Nephron progenitor cell (in vitro differentiated cells): ENCODE results near the gene SERPINB3.

Experiments
- DNase-seq: peaks from one replicate; pipeline ENCODE4 v3.0.0; 2021
- H3K27ac Mint-ChIP-seq: 2 replicates; pipeline ENCODE4 v1.8.0; 2021; ENCODE audit warnings: mild to moderate bottlenecking, moderate library complexity, mixed read lengths
- H3K27me3 Mint-ChIP-seq: 2 replicates; pipeline ENCODE4 v1.8.0; 2021; ENCODE audit warnings: mild to moderate bottlenecking, low read depth, mixed read lengths; ENCODE audit not compliant: poor library complexity
- H3K36me3 Mint-ChIP-seq: 2 replicates; pipeline ENCODE4 v1.8.0; 2021; ENCODE audit warnings: low read depth, mixed read lengths
- H3K4me1 Mint-ChIP-seq: 2 replicates; pipeline ENCODE4 v1.8.0; 2021; ENCODE audit warnings: mixed read lengths
- H3K4me3 Mint-ChIP-seq: 2 replicates; pipeline ENCODE4 v1.8.0; 2021; ENCODE audit warnings: mild to moderate bottlenecking, moderate library complexity, mixed read lengths
- H3K9me3 Mint-ChIP-seq: 2 replicates; pipeline ENCODE4 v1.8.0; 2021; ENCODE audit warnings: mild to moderate bottlenecking, moderate library complexity, mixed read lengths
- CTCF ChIP-seq: fragments of 200-600 bp; sonication (generic); IDR thresholded peaks from 2 replicates; pipeline ENCODE4 v1.5.0; 2021; ENCODE audit warnings: antibody characterized with exemption

The SERPINB3 gene

GRCh38 chr18:63637703-63638102, 24.0 kb downstream of the SERPINB3 start:
- DNase-seq: no peak
- TF ChIP-seq CTCF: no peak
- Mint-ChIP-seq H3K9me3 (no peaks in the 10 kb centered on the region), H3K4me3 (no peak overlapping the region), H3K27me3 (peaks cover 4% of the 10 kb centered on the region), H3K27ac (no peak overlapping the region), H3K36me3 (no peaks in the 10 kb centered on the region), H3K4me1 (peaks cover 6% of the 10 kb centered on the region)

- no peak overlapping the region for H3K4me3 Mint-ChIP-seq
- H3K27me3 Mint-ChIP-seq: no peaks in the 10 kb centered on the region
- peaks cover 6% of the 10 kb centered on the region for H3K36me3 Mint-ChIP-seq
- no peak for TF ChIP-seq CTCF
- H3K4me1 Mint-ChIP-seq: no peaks in the 10 kb centered on the region
- no peak for DNase-seq
- H3K27ac Mint-ChIP-seq: no peak overlapping the region
- H3K9me3 Mint-ChIP-seq: peaks cover 60% of the 10 kb centered on the region
Observed at GRCh38 chr18:63627819-63628218, 33.9 kb downstream of the SERPINB3 start.

GRCh38 chr18:63626431-63626830, 35.3 kb downstream of the SERPINB3 start:
- Mint-ChIP-seq H3K9me3 (peaks cover 62% of the 10 kb centered on the region), H3K36me3 (peaks cover 6% of the 10 kb centered on the region), H3K27ac (no peak overlapping the region), H3K27me3 (no peaks in the 10 kb centered on the region), H3K4me3 (no peak overlapping the region), H3K4me1 (no peaks in the 10 kb centered on the region)
- TF ChIP-seq CTCF: no peak
- DNase-seq: no peak

- H3K4me3 Mint-ChIP-seq: no peak overlapping the region
- no peak for DNase-seq
- H3K4me1 Mint-ChIP-seq: no peaks in the 10 kb centered on the region
- no peak overlapping the region for H3K27ac Mint-ChIP-seq
- H3K27me3 Mint-ChIP-seq: no peaks in the 10 kb centered on the region
- H3K9me3 Mint-ChIP-seq: peaks cover 68% of the 10 kb centered on the region
- peaks cover 6% of the 10 kb centered on the region for H3K36me3 Mint-ChIP-seq
- TF ChIP-seq CTCF: no peak
Observed at GRCh38 chr18:63624863-63625262, 36.8 kb downstream of the SERPINB3 start.

GRCh38 chr18:63619661-63620060, 42.0 kb downstream of the SERPINB3 start:
- Mint-ChIP-seq H3K27ac (no peak overlapping the region), H3K4me1 (no peaks in the 10 kb centered on the region), H3K9me3 (peaks cover 26% of the 10 kb centered on the region), H3K27me3 (no peaks in the 10 kb centered on the region), H3K36me3 (peaks cover 6% of the 10 kb centered on the region), H3K4me3 (no peak overlapping the region)
- no peak for TF ChIP-seq CTCF
- no peak for DNase-seq

- DNase-seq: no peak
- Mint-ChIP-seq H3K27ac (no peak overlapping the region), H3K4me3 (no peak overlapping the region), H3K36me3 (no peaks in the 10 kb centered on the region), H3K9me3 (peaks cover 11% of the 10 kb centered on the region), H3K27me3 (no peaks in the 10 kb centered on the region), H3K4me1 (no peaks in the 10 kb centered on the region)
- no peak for TF ChIP-seq CTCF
Observed at GRCh38 chr18:63617915-63618234, 43.8 kb downstream of the SERPINB3 start.
